ENCODE measurements around the gene SH3BGRL2.
"Not testable (repeated sequence)": the region's sequence is repeated elsewhere in the genome, so short reads cannot be mapped to it uniquely, and the experiment has no call there.

DNA sequence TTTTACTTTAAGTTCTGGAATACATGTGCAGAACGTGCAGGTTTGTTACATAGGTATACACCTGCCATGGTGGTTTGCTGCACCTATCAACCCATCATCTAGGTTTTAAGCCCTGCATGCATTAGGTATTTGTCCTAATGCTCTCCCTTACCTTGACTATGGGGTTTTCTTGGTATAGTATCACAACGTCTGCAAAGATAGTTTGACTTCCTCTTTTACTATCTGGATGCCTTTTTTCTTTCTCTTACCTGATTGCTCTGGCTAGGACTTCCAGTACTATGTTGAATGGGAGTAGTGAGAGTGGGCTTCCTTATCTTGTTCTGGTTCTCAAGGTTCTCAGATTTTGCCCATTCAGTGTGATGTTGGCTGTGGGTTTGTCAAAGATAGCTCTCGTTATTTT is 115.2 kb downstream of the SH3BGRL2 start:
- TF ChIP-seq EZH2 (optimal IDR thresholded peaks at IDR 0.05; ENCODE audit: low read depth, low read length); CTCF (IDR thresholded peaks at IDR 0.05; ENCODE audit: low read length); EZH2phosphoT487 (IDR thresholded peaks at IDR 0.05; ENCODE audit: low read length): not testable (repeated sequence)

Data from MM.1S (cell line).